Lower lobe of right lung (tissue), 2 donors: ENCODE measurements around the gene C3orf20. TPM values are rescaled to one million over a fixed set of nuclear protein-coding genes. Genes with fewer than 3 reads are reported as not detected.

Source experiments
- ATAC-seq, 2 donors: fragments of 200-7000 bp; cut with Tn5 transposase; one replicate each; pipeline ENCODE4 v1.9.1; 2020 to 2022; ENCODE audit warnings: mild to moderate bottlenecking in 2 of 2, moderate library complexity in 2 of 2
- DNase-seq: peaks from one replicate; pipeline ENCODE4 v3.0.0-alpha.2; 2020
- H3K27ac ChIP-seq: fragments of 200-600 bp; one replicate; pipeline ENCODE4 v1.8.0; 2022
- H3K27me3 ChIP-seq: fragments of 200-600 bp; one replicate; pipeline ENCODE4 v1.8.0; 2022; ENCODE audit warnings: low read depth
- H3K36me3 ChIP-seq: fragments of 200-600 bp; one replicate; pipeline ENCODE4 v1.8.0; 2022; ENCODE audit warnings: mild to moderate bottlenecking
- H3K4me1 ChIP-seq: fragments of 200-600 bp; one replicate; pipeline ENCODE4 v1.8.0; 2022
- H3K4me3 ChIP-seq: fragments of 200-600 bp; one replicate; pipeline ENCODE4 v1.8.0; 2022; ENCODE audit warnings: mild to moderate bottlenecking
- H3K9me3 ChIP-seq: fragments of 200-600 bp; one replicate; pipeline ENCODE4 v1.8.0; 2022
- intact Hi-C: fragments of 100-400 bp; cut with DNase I; formaldehyde crosslinking; loops from one replicate; pipeline ENCODE4 v1.11.0; 2022
- total RNA-seq: library from RNA; stranded (reverse); fragmentation: NEBNext Ultra II Directional; extraction: Animal tissue kit (Norgen Biotek cat#: 25700); gene quantifications from one replicate; pipeline ENCODE4 v1.2.1, GENCODE V29; 2021
- TF ChIP-seq, protein P1 (sequence below): fragments of 200-600 bp; IDR thresholded peaks from one replicate; pipeline ENCODE4 v1.8.0; 2022; ENCODE audit warnings: antibody characterized with exemption, mild to moderate bottlenecking
- donor health status: DM: no; HTN: yes; CAD: no; lungs with severe emphysema.

C3orf20 gene
- total RNA-seq, 1 donor from 2014 or later: not detected

DNA sequence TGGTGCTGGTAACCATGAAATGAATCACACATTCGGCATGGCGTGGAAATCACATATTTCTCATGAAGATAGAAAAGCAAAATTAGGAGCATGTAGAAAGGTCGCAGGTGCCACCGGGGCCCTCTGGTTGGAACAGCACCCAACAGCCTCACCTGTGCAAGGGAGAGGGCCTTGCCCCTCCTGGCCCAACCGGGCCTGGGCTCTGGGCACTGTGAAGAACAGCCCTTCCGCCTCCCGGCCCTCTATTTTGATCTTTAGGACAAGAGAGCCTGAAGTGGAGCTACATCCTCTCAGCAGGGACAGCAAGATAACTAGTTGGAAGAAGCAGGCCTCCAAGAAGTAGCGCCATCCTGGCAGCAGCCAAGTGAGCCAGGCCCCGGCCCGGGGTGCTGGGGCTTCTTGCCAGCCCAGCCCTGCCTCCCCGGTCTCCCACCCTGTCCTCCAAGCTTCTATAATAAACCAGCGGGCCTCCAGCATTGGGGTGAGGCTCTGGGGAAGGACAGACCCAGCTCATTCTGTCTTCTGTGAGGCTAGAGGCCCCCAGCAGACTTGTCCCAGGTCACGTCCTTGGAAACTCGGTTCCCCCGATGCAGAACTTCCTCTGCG, 97.7 kb downstream of the C3orf20 start:
- Histone ChIP-seq H3K9me3 (no peaks in the 10 kb centered on the region), H3K4me1 (no peaks in the 10 kb centered on the region), H3K27ac (no peak overlapping the region), H3K4me3 (no peak overlapping the region), H3K36me3 (no peaks in the 10 kb centered on the region), H3K27me3 (no peaks in the 10 kb centered on the region)
- no peak for ATAC-seq
- intact Hi-C loops: no loop called here
- no peak for DNase-seq
- TF ChIP-seq, protein P1, sequence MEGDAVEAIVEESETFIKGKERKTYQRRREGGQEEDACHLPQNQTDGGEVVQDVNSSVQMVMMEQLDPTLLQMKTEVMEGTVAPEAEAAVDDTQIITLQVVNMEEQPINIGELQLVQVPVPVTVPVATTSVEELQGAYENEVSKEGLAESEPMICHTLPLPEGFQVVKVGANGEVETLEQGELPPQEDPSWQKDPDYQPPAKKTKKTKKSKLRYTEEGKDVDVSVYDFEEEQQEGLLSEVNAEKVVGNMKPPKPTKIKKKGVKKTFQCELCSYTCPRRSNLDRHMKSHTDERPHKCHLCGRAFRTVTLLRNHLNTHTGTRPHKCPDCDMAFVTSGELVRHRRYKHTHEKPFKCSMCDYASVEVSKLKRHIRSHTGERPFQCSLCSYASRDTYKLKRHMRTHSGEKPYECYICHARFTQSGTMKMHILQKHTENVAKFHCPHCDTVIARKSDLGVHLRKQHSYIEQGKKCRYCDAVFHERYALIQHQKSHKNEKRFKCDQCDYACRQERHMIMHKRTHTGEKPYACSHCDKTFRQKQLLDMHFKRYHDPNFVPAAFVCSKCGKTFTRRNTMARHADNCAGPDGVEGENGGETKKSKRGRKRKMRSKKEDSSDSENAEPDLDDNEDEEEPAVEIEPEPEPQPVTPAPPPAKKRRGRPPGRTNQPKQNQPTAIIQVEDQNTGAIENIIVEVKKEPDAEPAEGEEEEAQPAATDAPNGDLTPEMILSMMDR: no peak

DNA sequence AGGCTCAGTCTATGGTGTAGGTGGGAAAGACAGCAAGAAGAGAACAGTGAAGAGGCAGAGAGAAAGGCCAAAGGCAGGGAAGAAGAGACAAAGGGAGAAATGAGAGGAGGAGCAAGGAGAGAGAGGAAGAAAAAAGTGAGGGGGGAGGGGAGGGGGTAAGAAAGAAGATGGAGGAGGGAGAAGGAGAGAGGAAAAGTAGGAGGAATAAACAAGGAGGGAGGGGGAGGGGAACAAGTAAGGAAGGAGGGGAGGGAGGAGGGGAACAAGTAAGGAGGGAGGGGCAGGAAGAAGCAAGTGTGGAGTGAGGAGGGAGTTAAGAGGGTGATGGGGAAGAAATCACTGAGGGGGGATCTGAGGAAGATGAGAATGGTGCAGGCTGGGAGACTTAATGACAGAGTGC, 98.3 kb downstream of the C3orf20 start:
- H3K27me3 ChIP-seq: no peaks in the 10 kb centered on the region
- no peak overlapping the region for H3K4me3 ChIP-seq
- TF ChIP-seq, protein P1: no peak
- no peak for DNase-seq
- intact Hi-C loops: no loop called here
- no peak for ATAC-seq
- no peaks in the 10 kb centered on the region for H3K9me3 ChIP-seq
- no peaks in the 10 kb centered on the region for H3K4me1 ChIP-seq
- no peaks in the 10 kb centered on the region for H3K36me3 ChIP-seq
- no peak overlapping the region for H3K27ac ChIP-seq

DNA sequence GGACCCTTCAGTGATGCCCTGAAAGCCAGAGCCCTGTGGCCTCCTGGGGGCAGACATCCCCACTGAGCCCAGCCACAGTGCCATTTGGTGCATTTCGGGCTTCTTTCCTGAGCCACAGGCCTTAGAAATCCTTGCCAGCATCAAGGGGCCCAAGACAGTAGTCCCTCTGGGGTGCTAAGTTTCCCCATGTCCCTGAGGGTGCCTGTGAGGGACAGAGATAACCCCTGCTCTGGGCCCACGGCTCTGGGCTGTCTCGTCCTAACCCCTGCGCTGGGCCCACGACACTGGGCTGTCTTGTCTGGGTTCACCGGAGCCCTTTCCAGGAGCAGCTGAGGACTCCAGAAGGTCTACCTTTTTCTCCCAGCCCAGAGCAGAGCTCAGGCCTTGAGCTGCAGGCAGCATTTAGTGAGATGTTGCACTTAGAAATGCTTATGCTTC, 98.8 kb downstream of the C3orf20 start:
- Histone ChIP-seq H3K27me3 (no peaks in the 10 kb centered on the region), H3K27ac (no peak overlapping the region), H3K9me3 (peaks cover under 1% of the 10 kb centered on the region), H3K4me1 (no peaks in the 10 kb centered on the region), H3K4me3 (no peak overlapping the region), H3K36me3 (no peaks in the 10 kb centered on the region)
- intact Hi-C loops: no loop called here
- DNase-seq: no peak
- ATAC-seq: no peak
- TF ChIP-seq, protein P1: no peak

DNA sequence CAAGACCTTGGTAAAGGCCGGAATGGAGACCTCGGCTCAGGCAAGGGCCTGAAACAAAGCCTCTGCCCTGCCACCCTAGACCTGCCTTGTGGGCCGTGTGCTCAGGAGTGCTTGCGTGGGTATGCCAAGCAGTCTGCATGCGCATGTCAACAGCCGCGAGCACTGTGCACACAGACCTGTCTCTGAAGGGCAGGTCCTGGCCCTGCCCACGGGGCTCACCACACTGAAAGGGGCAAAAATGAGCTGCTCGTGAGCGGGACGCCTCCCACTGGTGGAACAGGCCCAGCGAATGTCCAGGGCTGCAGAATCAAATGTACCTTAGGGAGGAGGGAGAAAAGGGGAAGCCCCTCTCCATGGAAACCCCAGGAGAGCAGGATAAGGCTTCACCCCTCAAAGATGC, 99.5 kb downstream of the C3orf20 start:
- no peak overlapping the region for H3K27ac ChIP-seq
- ATAC-seq (peak in 1 of 2 donors; percentile 16), DNase-seq (no peak)
- TF ChIP-seq, protein P1: no peak
- intact Hi-C loops: no loop called here
- H3K4me1 ChIP-seq: no peaks in the 10 kb centered on the region
- no peak overlapping the region for H3K4me3 ChIP-seq
- no peaks in the 10 kb centered on the region for H3K36me3 ChIP-seq
- H3K27me3 ChIP-seq: no peaks in the 10 kb centered on the region
- H3K9me3 ChIP-seq: peaks cover 8% of the 10 kb centered on the region

DNA sequence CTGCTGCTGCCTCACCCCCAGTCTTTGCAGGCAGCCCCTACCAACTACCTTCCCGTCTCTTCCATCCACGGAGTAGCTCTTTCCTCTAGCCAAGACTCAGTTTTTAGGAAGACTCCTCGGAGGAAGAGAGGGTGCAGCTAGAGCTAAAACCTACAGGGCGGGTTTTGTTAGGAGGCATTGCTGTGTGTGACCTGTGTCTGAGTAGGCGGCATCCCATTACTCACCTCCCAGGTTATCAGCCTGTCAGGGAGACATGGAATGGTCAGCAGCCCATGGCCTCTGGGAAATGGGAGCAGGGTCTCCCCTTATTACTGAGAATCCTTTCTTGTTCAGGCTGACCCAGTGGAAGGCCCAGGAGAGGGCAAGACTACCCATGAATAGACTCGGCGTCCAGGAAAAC, 100.1 kb downstream of the C3orf20 start:
- ATAC-seq: no peak
- Histone ChIP-seq H3K36me3 (no peaks in the 10 kb centered on the region), H3K4me3 (no peak overlapping the region), H3K27me3 (no peaks in the 10 kb centered on the region), H3K27ac (no peak overlapping the region), H3K4me1 (no peaks in the 10 kb centered on the region), H3K9me3 (peaks cover 10% of the 10 kb centered on the region)
- no peak for DNase-seq
- TF ChIP-seq, protein P1: no peak
- intact Hi-C loops: no loop called here
